Hepatocyte (in vitro differentiated cells): ENCODE results near the gene INS.

Experiments used
- CTCF ChIP-seq: fragments of 200-600 bp; sonication (generic); IDR thresholded peaks from 2 replicates; pipeline ENCODE4 v1.5.1; 2016; ENCODE audit warnings: antibody characterized with exemption, mild to moderate bottlenecking; ENCODE audit not compliant: poor library complexity
- EZH2 ChIP-seq: fragments of 200-600 bp; sonication (generic); IDR thresholded peaks from 2 replicates; pipeline ENCODE4 v1.6.1; 2016; ENCODE audit warnings: antibody characterized with exemption, mild to moderate bottlenecking, borderline replicate concordance
- EZH2phosphoT487 ChIP-seq: fragments of 200-600 bp; sonication (generic); IDR thresholded peaks from one replicate; pipeline ENCODE4 v1.6.1; 2018; ENCODE audit warnings: antibody characterized with exemption, mild to moderate bottlenecking, low read depth, moderate library complexity; ENCODE audit not compliant: unreplicated experiment, severe bottlenecking

- no peak for TF ChIP-seq CTCF
- TF ChIP-seq EZH2, result no peak
- TF ChIP-seq EZH2phosphoT487, result no peak
Measured at GRCh38 chr11:2132246-2132645, 28.8 kb downstream of the INS start.
